SK-N-SH (cell line): ENCODE results near the gene SOX30. TPM values are rescaled to one million over a fixed set of nuclear protein-coding genes. Genes with fewer than 3 reads are reported as not detected.

Experiments used
- CTCF ChIA-PET: fragments of 300-600, 350-600 bp; formaldehyde crosslinking; extraction: SDS; loops from one replicate; lab custom pipeline; 2021; lab: Yijun Ruan, JAX
- POLR2A ChIA-PET: fragments of 350-600 bp; sonication (Branson Sonifier 250); formaldehyde crosslinking; extraction: SDS; loops from one replicate; lab custom pipeline; 2020; ENCODE audit warnings: antibody characterized with exemption, inconsistent platforms; lab: Yijun Ruan, JAX
- DNase-seq: peaks from one replicate; pipeline ENCODE4 v3.0.0; 2012
- H2AFZ ChIP-seq: fragments of 200-600 bp; sonication (generic); 2 replicates; pipeline ENCODE4 v1.8.1; 2016; ENCODE audit warnings: antibody characterized with exemption, mild to moderate bottlenecking, low read depth
- H3F3A ChIP-seq: fragments of 200-600 bp; sonication (generic); replicated peaks from 2 replicates; pipeline ENCODE3; 2016; ENCODE audit warnings: antibody characterized with exemption, mild to moderate bottlenecking; ENCODE audit not compliant: insufficient read depth
- H3K27ac ChIP-seq, 2 experiments: fragments of 200-500 bp in 1 of 2; fragments of 200-600 bp in 1 of 2; sonication (Bioruptor generic) in 1 of 2; sonication (generic), shearing (Covaris generic) in 1 of 2; 2 replicates each; pipeline versions ENCODE4 v1.5.1 to v1.6.1; 2014 to 2016; ENCODE audit warnings: low read depth in 2 of 2, inconsistent platforms in 1 of 2, low read length in 1 of 2, mild to moderate bottlenecking in 1 of 2, mixed read lengths in 1 of 2
- H3K27me3 ChIP-seq: fragments of 200-600 bp; sonication (generic), shearing (Covaris generic); 2 replicates; pipeline ENCODE4 v1.6.1; 2016; ENCODE audit warnings: mixed run types; ENCODE audit not compliant: insufficient read depth
- H3K36me3 ChIP-seq, 2 experiments: fragments of 200-500 bp in 1 of 2; fragments of 200-600 bp in 1 of 2; sonication (Bioruptor generic) in 1 of 2; sonication (generic) in 1 of 2; replicated peaks in 1 of 2; 2 replicates each; pipeline versions ENCODE3 to v1.5.1; 2014 to 2016; ENCODE audit warnings: low read length in 1 of 2, mild to moderate bottlenecking in 1 of 2; ENCODE audit not compliant: insufficient read depth in 2 of 2, control insufficient read depth in 1 of 2
- H3K4me1 ChIP-seq, 2 experiments: fragments of 200-500 bp in 1 of 2; fragments of 200-600 bp in 1 of 2; sonication (Bioruptor generic) in 1 of 2; sonication (generic), shearing (Covaris generic) in 1 of 2; 2 replicates each; pipeline versions ENCODE4 v1.5.1 to v1.6.1; 2014 to 2016; ENCODE audit warnings: low read depth in 1 of 2, low read length in 1 of 2, mixed run types in 1 of 2; ENCODE audit not compliant: insufficient read depth in 2 of 2, control insufficient read depth in 1 of 2
- H3K4me2 ChIP-seq: fragments of 200-600 bp; sonication (generic), shearing (Covaris generic); 2 replicates; pipeline ENCODE4 v1.6.1; 2017; ENCODE audit warnings: mixed run types
- H3K4me3 ChIP-seq, 2 experiments: fragments of 200-500 bp in 1 of 2; fragments of 200-600 bp in 1 of 2; sonication (Bioruptor generic) in 1 of 2; sonication (generic), shearing (Covaris generic) in 1 of 2; 2 replicates each; pipeline versions ENCODE4 v1.5.1 to v1.8.1; 2014 to 2016; ENCODE audit warnings: low read depth in 2 of 2, inconsistent platforms in 1 of 2, low read length in 1 of 2, mild to moderate bottlenecking in 1 of 2, mixed read lengths in 1 of 2, moderate library complexity in 1 of 2
- H3K79me2 ChIP-seq: fragments of 200-600 bp; sonication (generic); 2 replicates; pipeline ENCODE4 v1.8.1; 2017; ENCODE audit warnings: mild to moderate bottlenecking; ENCODE audit not compliant: insufficient read depth
- H3K9ac ChIP-seq: fragments of 200-600 bp; sonication (generic); 2 replicates; pipeline ENCODE4 v1.6.1; 2017; ENCODE audit warnings: mixed run types
- H3K9me2 ChIP-seq: fragments of 200-600 bp; sonication (generic); 2 replicates; pipeline ENCODE4 v1.6.1; 2017; ENCODE audit warnings: mixed run types
- H3K9me3 ChIP-seq: fragments of 200-600 bp; sonication (generic); 2 replicates; pipeline ENCODE4 v1.6.1; 2017; ENCODE audit warnings: mixed run types, mild to moderate bottlenecking, moderate library complexity
- H4K20me1 ChIP-seq: fragments of 200-600 bp; sonication (generic); 2 replicates; pipeline ENCODE4 v1.6.1; 2017; ENCODE audit warnings: mild to moderate bottlenecking, mixed run types; ENCODE audit not compliant: insufficient read depth
- ELF1 ChIP-seq: IDR thresholded peaks from 2 replicates; pipeline ENCODE4 v1.4.0; 2012
- FOXJ3 ChIP-seq: sonication (generic); formaldehyde crosslinking; IDR thresholded peaks from 2 replicates; pipeline ENCODE4 v1.5.1; 2020; ENCODE audit warnings: mild to moderate bottlenecking, missing genetic modification reagents
- MEF2A ChIP-seq: IDR thresholded peaks from 2 replicates; pipeline ENCODE4 v1.4.0; 2012; ENCODE audit warnings: low read depth, borderline replicate concordance
- POLR2AphosphoS5 ChIP-seq: IDR thresholded peaks from 2 replicates; pipeline ENCODE4 v1.6.1; 2012; ENCODE audit warnings: low read depth, low read length
- RFX5 ChIP-seq: IDR thresholded peaks from 2 replicates; pipeline ENCODE4 v1.6.1; 2012; ENCODE audit warnings: mild to moderate bottlenecking, improper control_type of control experiment, low read length
- RXRA ChIP-seq: IDR thresholded peaks from 2 replicates; pipeline ENCODE4 v1.4.0; 2012; ENCODE audit warnings: low read depth, mild to moderate bottlenecking, borderline replicate concordance
- TAF1 ChIP-seq: IDR thresholded peaks from 2 replicates; pipeline ENCODE4 v1.6.1; 2012; ENCODE audit warnings: low read depth, mild to moderate bottlenecking, low read length, moderate library complexity, borderline replicate concordance
- WGBS: methylation state at CpG from one replicate; pipeline ENCODE4 v1.1.6; 2017; ENCODE audit warnings: low lambda C conversion rate; 5-methylcytosine and 5-hydroxymethylcytosine counted together
- polyA plus RNA-seq, 3 experiments: library from polyadenylated mRNA; depleted of rRNA; stranded (reverse); fragments of >200 nt; gene quantifications; 2 replicates each; pipeline ENCODE4 v1.2.3, GENCODE V29; 2012
- TF ChIP-seq, protein P1 (sequence below): fragments of 200-600 bp; sonication (generic); IDR thresholded peaks from 2 replicates; pipeline ENCODE4 v1.6.1; 2017; ENCODE audit warnings: antibody characterized with exemption, mild to moderate bottlenecking, moderate library complexity
- TF ChIP-seq, protein P2 (sequence below): fragments of 150-350 bp; IDR thresholded peaks from 2 replicates; pipeline ENCODE4 v1.6.1; 2016; ENCODE audit warnings: mild to moderate bottlenecking, low read depth, low read length
- TF ChIP-seq, protein P3 (sequence below): IDR thresholded peaks from 2 replicates; pipeline ENCODE4 v1.4.0; 2012; ENCODE audit warnings: low read depth
- TF ChIP-seq, protein P4 (sequence below): IDR thresholded peaks from 2 replicates; pipeline ENCODE4 v1.4.0; 2012; ENCODE audit warnings: low read depth, borderline replicate concordance
- TF ChIP-seq, protein P5 (sequence below): IDR thresholded peaks from 2 replicates; pipeline ENCODE4 v1.6.1; 2012; ENCODE audit warnings: mild to moderate bottlenecking, low read depth, low read length, moderate library complexity

SOX30 gene
- polyA plus RNA-seq, 1 of the 3 experiments (the other 2 are of a cell fraction), result 0.13 TPM

DNA sequence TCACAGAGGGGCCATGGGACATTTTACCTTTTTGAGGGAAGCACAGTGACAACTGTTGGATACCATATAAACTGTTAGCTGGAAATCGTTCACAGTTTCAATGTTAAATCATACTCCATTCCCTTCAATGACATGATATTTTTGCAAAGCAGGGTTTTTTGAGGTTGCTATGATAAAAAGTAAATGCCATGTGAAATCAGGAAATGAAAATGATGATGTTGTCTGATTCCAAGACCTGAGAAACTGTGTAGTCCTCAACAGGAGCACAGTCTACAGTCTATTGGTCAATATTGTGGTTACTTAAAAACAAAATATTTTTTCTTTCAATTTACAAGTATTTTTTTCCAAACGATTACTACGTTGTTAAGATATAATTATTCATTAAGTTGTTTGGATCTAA, 52.7 kb downstream of the SOX30 start:
- Histone ChIP-seq H3K9me2 (no peaks in the 10 kb centered on the region), H3K79me2 (no peaks in the 10 kb centered on the region), H3K9ac (no peak overlapping the region)
- CTCF ChIA-PET, result no interaction called here
- WGBS, result 87% methylated on average over 3 of the region's 3 CpGs
- TF ChIP-seq ELF1, result no peak
- no peak for TF ChIP-seq TAF1
- TF ChIP-seq MEF2A, result no peak
- TF ChIP-seq POLR2AphosphoS5, result no peak
- TF ChIP-seq RFX5, result no peak
- TF ChIP-seq, protein P1, sequence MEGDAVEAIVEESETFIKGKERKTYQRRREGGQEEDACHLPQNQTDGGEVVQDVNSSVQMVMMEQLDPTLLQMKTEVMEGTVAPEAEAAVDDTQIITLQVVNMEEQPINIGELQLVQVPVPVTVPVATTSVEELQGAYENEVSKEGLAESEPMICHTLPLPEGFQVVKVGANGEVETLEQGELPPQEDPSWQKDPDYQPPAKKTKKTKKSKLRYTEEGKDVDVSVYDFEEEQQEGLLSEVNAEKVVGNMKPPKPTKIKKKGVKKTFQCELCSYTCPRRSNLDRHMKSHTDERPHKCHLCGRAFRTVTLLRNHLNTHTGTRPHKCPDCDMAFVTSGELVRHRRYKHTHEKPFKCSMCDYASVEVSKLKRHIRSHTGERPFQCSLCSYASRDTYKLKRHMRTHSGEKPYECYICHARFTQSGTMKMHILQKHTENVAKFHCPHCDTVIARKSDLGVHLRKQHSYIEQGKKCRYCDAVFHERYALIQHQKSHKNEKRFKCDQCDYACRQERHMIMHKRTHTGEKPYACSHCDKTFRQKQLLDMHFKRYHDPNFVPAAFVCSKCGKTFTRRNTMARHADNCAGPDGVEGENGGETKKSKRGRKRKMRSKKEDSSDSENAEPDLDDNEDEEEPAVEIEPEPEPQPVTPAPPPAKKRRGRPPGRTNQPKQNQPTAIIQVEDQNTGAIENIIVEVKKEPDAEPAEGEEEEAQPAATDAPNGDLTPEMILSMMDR, result no peak
- TF ChIP-seq, protein P2, sequence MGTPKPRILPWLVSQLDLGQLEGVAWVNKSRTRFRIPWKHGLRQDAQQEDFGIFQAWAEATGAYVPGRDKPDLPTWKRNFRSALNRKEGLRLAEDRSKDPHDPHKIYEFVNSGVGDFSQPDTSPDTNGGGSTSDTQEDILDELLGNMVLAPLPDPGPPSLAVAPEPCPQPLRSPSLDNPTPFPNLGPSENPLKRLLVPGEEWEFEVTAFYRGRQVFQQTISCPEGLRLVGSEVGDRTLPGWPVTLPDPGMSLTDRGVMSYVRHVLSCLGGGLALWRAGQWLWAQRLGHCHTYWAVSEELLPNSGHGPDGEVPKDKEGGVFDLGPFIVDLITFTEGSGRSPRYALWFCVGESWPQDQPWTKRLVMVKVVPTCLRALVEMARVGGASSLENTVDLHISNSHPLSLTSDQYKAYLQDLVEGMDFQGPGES, result no peak
- TF ChIP-seq, protein P3, sequence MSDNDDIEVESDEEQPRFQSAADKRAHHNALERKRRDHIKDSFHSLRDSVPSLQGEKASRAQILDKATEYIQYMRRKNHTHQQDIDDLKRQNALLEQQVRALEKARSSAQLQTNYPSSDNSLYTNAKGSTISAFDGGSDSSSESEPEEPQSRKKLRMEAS, result no peak
- no peak for TF ChIP-seq RXRA
- TF ChIP-seq FOXJ3 (CRISPR knock-in tag), result no peak
- TF ChIP-seq, protein P4, sequence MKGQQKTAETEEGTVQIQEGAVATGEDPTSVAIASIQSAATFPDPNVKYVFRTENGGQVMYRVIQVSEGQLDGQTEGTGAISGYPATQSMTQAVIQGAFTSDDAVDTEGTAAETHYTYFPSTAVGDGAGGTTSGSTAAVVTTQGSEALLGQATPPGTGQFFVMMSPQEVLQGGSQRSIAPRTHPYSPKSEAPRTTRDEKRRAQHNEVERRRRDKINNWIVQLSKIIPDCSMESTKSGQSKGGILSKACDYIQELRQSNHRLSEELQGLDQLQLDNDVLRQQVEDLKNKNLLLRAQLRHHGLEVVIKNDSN, result no peak
- TF ChIP-seq, protein P5, sequence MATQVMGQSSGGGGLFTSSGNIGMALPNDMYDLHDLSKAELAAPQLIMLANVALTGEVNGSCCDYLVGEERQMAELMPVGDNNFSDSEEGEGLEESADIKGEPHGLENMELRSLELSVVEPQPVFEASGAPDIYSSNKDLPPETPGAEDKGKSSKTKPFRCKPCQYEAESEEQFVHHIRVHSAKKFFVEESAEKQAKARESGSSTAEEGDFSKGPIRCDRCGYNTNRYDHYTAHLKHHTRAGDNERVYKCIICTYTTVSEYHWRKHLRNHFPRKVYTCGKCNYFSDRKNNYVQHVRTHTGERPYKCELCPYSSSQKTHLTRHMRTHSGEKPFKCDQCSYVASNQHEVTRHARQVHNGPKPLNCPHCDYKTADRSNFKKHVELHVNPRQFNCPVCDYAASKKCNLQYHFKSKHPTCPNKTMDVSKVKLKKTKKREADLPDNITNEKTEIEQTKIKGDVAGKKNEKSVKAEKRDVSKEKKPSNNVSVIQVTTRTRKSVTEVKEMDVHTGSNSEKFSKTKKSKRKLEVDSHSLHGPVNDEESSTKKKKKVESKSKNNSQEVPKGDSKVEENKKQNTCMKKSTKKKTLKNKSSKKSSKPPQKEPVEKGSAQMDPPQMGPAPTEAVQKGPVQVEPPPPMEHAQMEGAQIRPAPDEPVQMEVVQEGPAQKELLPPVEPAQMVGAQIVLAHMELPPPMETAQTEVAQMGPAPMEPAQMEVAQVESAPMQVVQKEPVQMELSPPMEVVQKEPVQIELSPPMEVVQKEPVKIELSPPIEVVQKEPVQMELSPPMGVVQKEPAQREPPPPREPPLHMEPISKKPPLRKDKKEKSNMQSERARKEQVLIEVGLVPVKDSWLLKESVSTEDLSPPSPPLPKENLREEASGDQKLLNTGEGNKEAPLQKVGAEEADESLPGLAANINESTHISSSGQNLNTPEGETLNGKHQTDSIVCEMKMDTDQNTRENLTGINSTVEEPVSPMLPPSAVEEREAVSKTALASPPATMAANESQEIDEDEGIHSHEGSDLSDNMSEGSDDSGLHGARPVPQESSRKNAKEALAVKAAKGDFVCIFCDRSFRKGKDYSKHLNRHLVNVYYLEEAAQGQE, result no peak
- TF ChIP-seq, all 33 proteins: peak for 0
- no peak overlapping the region for H3K4me2 ChIP-seq
- no peaks in the 10 kb centered on the region for H3K27me3 ChIP-seq
- H3K36me3 ChIP-seq, result no peaks in the 10 kb centered on the region
- H3K27ac ChIP-seq, result no peak overlapping the region
- peaks cover 24% of the 10 kb centered on the region for H3F3A ChIP-seq
- peaks cover 2 to 20% of the 10 kb centered on the region in 2 experiments; a peak in 2 of 4 replicates for H3K4me1 ChIP-seq
- DNase-seq, result no peak
- POLR2A ChIA-PET, result no interaction called here
- H2AFZ ChIP-seq, result no peak overlapping the region
- H3K4me3 ChIP-seq, result no peak overlapping the region
- H4K20me1 ChIP-seq, result no peaks in the 10 kb centered on the region
- H3K9me3 ChIP-seq, result no peaks in the 10 kb centered on the region
